Activated T-cell treated with anti-CD3 and anti-CD28 coated beads for 1 hour (primary cell): ENCODE data around the gene LTBP1.
"Not testable (repeated sequence)": the region's sequence is repeated elsewhere in the genome, so short reads cannot be mapped to it uniquely, and the experiment has no call there.

ENCODE experiments used
- DNase-seq: peaks from one replicate; pipeline ENCODE4 v3.0.0-alpha.2; 2020; ENCODE audit warnings: low read depth

Gene LTBP1

DNA sequence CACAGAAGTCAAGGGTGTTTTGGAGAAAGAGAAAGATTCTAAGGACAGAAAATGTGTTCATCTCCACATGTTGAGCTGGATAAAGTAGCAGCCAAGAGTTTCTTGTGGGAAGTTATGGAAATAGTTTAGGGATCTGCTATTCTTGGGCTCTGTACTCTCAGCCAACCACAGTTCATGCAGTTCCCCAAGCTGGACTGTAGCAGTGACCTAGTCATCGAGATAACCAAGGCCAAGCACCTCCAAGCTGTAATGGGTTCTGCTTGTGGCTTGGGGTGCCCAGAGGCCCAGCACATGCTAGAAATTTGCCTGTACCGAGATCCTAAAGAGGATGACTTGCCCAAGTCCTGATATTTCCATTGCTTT is 437.8 kb downstream of the LTBP1 start:
- DNase-seq, result no peak

DNA sequence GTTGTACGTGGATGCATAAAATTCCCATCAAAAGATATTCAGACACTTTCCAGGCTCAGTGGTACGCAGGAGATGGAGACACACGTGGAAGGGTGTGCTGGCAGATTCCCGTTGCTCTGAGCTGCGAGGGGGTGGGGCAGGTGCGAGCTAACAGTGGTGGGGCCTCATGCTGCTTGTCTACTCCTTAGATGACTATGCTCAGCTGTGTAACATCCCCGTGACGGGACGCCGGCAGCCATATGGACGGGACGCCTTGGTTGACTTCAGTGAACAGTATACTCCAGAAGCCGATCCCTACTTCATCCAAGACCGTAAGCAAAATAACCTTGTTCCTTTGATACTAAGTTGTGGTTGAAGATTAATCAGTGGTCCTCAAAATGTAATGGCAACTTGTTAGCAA is 442.2 kb downstream of the LTBP1 start:
- DNase-seq, result no peak

DNA sequence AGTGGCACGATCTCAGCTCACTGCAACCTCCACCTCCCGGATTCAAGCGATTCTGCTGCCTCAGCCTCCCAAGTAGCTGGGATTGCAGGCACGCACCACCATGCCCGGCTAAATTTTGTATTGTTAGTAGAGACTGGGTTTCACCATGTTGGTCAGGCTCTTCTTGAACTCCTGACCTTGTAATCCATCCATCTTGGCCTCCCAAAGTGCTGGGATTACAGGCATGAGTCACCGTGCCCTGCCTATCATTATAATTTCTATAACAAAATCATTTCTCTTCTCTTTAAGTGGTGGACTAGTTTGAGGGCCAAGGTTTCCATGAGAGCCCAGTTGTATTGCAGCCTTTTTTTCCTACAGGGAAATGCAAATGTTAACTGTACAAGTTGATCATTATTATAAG is 442.9 kb downstream of the LTBP1 start:
- not testable (repeated sequence) for DNase-seq

DNA sequence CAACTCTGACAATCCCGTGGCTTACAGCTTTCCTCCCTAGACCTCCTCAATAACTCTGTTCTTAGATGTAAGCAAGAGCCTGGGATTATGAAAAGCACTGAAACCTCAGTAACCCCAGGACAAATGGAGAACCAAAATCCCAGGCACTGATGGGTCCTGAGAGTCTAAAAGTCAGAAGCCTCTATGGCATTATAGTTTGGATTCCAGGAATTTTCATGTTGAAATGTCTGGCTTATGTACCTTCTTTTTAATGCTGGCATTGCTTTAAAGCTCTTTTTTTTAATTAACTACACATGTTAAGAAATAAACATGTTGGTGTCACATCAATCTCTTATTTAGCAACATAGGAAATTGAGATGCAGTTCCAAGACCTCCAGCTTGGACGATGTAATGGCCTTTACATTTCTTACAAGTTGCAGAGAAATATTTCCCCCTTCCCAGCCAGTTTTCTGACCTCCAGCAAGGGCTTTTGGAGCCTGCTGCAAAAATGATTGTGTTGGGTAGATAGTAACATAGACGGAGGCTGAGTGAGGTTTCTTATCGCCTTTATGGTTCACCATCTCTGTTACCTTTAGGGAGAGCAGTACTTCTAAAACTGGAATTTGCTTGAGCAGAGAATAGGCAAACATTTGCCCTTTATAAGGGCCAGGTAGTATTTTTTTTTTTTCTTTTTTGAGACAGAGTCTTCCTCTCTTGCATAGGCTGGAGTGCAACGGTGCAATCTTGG is 444.9 kb downstream of the LTBP1 start:
- DNase-seq, result no peak

DNA sequence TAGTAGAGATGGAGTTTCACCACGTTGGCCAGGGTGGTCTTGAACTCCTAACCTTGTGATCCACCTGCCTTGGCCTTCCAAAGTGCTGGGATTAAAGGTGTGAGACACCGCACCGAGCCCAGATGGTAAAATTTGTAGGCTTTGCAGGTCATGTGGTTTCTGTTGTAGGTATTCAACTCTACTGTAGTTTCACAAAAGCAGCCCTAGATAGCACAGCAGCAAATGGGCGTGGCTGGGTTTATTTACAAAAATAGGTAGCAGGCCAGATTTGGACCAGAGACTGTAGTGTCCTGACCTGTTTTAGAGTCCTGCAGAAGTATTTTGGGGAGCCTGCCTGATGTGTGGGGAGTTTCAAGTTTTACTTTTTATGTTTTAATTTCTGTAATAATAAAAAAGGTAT is 445.6 kb downstream of the LTBP1 start:
- DNase-seq, result no peak

DNA sequence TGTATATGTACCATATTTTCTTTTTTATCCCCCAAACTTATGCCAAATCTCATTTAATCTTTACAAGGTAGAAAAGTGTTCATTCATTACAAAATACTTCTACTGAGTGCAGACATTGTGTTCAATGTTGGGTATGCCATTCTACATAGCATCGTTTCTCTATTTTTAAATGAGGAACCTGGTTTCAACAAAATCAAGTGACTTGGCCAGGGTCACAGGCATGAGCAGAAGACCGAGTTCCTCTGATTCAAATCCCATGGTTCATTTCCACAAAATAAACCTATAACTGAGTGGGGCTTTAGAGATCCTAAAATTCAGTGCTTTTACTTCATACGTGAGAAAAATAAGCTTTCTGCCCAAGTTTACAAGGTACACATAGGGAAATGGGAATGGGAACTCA is 448.3 kb downstream of the LTBP1 start:
- DNase-seq, result no peak

DNA sequence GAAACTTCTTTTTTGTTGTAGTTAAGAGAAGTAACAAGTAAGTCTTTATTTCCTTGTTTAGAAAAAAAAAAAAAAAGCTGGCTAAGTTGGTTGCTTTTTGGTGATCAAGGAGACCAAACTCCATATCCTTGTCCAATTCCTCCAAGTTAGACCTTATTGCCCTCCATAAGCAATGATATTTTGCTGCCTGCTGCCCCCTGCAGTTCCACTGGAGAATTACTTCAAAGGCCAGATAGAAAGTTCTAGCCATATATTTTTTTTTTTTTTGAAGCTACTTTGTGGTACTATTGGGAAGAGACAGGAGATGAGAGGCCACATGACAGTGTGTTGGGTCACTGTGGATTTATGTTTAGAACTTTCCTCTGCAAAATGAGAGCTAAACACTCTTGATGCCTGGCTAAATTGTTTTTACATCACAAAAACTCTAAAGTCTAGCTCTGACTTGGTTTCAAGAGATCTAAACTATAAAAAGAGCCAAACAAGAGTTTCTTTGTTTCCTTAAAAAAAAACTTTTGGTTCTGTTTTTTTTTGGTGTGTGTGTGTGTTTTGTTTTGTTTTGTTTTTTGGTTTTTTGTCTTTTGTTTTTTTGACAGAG is 449.0 kb downstream of the LTBP1 start:
- DNase-seq, result peak; percentile 5

DNA sequence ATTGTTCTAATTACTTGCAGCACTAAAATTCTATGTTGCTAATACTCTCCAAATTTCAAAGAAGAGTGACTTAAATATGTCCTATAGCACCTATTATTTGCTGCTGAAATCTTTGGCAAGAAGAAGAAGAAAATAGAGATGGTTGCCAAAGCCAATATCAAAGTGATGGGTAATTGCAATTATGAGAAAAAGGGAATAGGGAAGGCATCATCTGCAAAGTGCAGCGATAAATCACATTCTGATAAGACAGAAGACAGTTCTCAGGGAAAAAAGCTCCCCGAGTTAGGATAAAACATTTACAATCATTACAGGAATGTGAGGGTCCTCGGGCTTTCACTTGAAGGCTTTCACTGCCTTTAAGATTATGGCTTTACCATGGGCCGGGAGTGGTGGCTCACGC is 457.6 kb downstream of the LTBP1 start:
- DNase-seq, result no peak

DNA sequence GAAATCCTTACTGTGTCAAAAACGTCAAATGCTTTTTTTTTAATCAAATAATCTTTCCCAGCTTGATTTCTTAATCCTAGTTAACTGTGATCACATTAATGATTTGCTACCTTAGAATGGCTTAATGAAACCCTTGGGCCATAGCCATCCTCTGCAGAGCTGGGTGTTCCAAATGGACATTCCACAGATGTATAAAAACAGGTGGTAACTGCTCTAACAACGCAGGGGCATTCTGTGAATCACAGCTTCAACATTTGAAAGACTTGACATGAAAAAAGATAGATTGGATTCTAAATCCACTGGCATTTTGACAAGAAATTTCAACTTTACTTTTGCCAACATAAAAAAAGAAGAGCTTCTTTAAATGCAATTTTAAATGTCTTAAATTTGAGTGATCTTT is 459.9 kb downstream of the LTBP1 start:
- DNase-seq, result no peak

DNA sequence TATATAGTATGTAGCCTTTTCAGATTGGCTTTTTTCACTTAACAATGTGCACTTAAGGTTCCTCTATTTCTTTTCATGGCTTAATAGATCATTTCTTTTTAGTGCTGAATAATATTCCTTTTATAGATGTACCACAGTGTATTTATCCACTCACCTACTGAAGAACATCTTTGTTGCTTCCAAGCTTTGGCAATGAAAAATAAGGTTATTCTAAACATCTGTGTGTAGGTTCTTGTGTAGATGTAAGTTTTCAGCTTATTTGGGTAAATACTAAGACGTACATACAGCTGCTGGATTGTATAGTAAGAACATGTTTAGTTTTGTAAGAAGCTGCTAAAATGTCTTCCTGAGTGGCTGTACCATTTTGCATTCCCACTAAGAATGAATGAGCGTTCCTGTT is 461.4 kb downstream of the LTBP1 start:
- DNase-seq, result no peak

DNA sequence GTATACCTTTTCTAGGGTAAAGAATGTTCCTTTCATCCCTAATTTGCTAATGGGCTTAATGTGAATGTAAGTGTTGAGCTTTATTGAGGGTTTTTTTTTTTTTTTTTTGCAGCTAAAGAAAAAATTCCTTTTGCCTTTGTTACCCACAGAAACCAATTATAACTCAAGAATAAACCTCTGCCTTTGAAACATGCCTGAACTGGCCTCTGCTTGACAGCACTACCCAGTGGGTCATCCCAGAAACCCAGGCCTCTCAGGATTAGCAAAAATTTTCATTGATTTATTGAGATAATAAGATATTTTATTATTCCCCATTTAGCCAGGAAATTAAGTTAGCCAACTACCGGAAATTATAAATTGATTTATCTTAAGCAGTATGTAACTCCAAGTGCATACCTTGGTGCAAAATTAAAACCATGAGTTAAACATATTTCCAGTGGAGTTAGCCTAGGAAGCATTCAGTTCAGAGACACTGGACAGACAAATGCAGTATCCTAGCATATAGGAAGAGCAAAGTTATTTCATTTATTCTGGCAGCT is 462.7 kb downstream of the LTBP1 start:
- DNase-seq, result no peak

DNA sequence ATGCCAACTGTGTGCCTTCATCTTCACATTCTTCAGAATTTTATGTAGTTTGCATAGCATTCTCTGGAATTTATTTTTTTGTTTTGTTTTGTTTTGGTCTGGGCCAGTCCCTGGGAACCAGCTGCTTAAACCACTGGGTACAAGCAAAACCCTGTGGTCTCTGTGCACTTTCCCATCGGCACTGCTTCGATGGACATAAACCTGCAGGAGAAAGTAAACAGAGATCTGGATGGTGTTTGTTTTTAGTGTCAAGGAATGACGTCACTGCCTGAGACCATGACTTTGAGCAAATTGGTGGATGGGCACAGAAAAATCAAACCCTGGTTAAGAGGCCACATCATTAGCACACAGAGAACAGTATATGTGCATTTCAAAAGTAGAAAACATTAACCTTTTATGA is 465.0 kb downstream of the LTBP1 start:
- DNase-seq, result no peak

DNA sequence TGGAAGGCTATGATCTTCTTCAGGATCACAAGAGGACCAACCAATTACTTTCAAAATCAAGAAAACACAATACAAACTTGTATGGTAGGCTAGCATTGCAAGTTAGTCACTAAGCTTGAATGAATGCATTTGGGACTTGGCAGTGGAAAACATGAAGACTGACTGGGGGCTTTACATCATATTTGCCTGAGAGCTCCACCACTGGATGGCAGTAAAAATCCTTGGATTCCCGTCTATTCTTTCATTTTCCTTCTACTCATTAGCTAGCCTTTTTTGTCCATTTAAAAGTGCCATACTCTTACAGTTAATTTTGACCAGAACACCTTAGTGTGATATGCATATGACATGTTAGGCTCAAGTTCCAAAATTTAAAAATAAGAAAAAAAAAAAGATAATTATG is 466.2 kb downstream of the LTBP1 start:
- no peak for DNase-seq

DNA sequence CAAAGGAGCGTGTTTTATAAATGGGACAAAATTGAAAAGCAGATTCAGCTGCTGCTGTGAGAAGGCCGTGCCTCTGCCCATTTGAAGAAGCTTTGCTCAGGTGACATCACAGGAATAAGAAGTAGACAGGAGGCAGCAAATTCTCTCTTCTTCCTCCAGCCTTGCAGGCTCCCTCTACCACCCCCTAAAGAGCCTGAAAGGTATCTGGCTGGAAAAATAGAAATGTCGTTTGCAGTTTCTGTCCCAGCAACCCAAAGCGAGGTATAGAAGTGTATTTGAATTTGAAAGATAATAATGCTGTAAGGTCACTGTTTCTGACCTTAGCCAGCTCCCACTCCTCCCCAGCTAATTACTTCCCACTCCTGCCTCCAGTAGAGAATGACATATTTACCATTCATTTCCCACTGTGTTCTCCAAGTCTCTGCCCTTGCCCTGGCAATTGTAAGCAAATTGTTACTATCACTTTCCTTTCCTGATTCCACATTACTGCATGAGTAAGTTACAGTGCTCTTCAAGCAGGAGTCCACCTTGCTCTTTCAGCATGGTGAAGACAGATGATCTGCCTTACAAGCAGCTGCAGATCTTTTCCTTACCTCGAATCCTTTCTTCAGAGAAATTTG is 472.9 kb downstream of the LTBP1 start:
- no peak for DNase-seq

DNA sequence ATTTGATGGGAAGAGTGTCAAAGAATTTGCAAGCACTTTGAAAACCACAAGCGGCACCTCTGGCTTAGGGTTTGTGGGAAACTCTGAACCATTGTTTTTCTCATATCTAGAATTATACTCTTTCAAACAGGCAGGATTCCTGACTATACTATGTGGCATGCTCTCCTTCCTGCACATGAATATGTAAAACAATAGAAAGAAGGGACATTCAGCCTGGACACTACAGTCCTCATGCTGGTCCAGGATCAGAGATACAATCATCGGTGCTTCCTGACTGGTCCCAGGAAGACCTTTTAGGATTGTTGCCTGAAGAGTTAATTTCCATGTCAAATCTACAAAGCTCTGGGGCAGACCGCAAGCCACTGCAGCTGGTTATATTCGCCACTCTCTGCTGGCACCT is 474.0 kb downstream of the LTBP1 start:
- DNase-seq, result no peak

DNA sequence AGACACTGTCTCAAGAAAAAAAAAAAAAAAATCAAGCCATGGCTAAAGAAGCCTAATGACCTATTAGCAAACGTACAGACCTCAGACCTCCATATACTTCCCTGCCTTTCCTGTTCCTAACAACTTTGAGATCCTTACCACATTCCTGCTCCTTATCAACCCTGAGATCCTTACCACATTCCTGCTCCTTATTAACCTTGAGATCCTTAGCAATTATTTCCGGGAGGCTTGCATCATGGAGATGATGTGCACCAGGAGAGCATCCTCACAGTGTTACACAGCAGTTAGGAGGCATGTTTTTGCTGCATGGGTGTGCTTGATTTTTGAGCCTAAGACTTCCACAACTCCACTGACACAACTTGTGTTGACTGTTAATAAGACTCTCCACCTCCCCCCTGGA is 475.1 kb downstream of the LTBP1 start:
- DNase-seq, result no peak

DNA sequence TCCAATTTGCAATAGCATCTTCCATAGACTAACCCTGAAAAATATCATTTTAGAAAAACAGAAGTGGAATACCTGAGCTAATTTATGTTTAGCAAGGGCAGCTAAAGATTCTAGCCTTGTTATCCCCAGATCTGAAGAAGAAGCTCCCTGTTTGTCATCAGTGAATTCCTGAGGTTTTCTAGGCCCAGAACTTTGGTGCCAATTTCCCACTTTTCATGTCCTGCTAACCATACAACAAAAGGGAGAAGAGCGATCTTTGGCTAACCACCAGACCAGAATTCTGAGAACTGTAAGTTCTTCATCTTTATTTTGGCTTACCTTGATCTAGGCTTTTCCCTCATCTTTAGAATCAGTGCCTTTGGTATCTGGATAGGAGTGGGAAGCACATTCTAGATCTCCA is 478.4 kb downstream of the LTBP1 start:
- no peak for DNase-seq

DNA sequence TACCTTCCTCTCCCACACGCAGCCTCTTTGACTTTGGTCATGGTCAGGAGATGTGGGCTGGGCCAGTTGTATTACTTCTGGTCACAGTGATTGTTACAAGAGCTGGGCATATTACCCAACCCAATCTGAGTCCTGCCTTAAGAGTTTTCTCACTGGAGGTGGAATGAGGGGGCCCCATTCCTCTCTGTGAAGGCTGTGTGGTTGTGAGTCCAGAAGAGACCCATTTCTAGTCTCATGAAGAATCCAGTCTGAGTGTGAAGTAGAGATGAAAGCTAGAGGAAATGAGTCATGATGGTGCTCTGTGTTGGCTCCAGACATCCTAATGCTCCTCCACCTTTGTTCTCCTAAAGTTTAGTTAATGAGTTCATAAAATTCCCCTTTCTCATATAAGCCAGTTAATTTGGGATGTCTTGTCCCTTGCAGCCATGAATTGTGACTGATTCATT is 478.9 kb downstream of the LTBP1 start:
- no peak for DNase-seq

DNA sequence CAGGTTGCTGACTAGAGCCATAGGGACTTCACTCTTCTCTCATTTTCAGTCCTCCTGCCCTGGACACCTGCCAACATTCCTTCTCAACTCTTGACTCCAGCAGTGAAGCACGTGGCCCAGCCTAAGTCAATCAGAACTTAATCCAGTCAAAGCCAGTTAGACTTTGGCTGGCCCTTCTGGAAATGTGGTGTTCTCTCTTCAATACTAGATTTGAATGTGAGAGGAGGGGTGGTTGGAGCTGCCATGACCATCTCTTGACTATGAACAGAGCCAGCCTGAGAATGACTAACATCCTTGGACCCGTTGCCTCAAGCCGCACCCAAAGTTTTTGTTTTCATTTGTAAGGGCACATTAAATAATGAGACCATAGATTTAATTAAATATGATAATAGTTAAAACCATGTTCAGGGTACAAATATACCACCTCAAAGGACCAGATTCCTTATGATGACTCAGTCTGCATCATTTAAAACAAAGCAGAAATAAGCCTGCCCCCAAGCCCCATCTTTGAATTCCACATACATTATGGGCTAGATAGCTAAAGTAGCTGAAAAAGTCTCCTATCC is 480.0 kb downstream of the LTBP1 start:
- no peak for DNase-seq

DNA sequence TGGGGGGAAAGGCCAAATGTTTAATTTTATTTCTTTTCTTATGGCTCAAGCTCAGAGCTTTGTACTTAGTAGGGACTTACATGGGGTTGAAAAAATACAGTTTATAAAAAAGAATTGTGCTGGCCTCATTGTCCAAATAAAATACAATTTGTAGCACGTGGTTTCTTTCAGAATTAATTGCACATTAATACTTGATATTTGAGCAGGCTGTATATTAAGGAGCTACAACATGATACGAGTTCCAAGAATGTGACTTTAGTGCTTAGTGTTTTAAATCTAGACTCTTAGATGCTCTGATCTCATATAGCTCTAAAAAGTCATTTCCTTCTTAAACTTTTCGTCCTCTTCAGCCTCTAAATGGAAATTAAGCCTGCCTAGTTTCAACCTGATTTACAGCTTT is 483.3 kb downstream of the LTBP1 start:
- DNase-seq, result no peak

DNA sequence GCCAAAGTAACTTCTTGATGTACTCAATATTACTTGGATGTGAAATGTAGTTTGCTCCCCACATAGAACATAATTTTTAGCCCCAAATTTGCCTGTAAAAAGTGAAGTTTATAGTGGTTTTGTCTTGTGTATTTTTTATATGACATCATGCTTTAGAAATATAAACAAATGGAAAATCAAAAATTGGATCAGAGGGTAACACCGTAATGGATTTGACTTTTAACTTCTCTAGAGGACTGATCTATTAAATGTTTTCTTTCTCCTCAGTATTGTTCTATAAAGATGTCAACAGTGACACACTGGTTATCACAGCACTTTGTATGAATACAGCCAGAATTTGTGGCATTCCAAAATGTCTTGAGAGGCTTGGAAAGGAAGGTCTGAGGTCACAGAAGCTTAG is 484.1 kb downstream of the LTBP1 start:
- no peak for DNase-seq

DNA sequence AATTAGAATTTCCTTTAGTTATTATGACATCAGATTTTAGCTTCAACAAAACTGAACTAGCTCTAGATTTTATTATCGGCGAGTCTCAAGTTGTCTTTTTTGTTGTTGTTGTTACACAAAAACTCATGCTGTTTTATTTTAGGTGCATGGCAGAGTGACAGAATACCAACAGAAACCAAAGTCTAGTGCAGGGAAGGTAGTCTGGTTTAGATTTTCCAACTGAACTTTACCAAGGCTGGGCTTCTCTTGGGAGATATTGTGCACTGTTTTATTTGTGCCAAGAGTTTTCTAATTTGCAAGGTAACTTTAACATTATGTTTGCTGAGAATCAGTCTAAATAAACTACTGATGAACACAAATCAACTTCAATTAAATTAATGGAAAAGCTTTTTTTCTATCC is 486.1 kb downstream of the LTBP1 start:
- no peak for DNase-seq
